Endothelial cell of umbilical vein (primary cell): ENCODE results near the gene CFAP61.

Source experiments
- EZH2 ChIP-seq: IDR thresholded peaks from 2 replicates; pipeline ENCODE4 v1.6.1; 2012; ENCODE audit warnings: borderline replicate concordance, low read depth, mild to moderate bottlenecking, moderate library complexity, low read length, inconsistent platforms; ENCODE audit not compliant: severe bottlenecking
- GATA2 ChIP-seq: IDR thresholded peaks from 2 replicates; pipeline ENCODE4 v1.7.0; 2011; ENCODE audit warnings: low read depth, mild to moderate bottlenecking, moderate library complexity, mixed read lengths, low read length; ENCODE audit not compliant: insufficient read length, insufficient read depth
- JUN ChIP-seq: IDR thresholded peaks from 2 replicates; pipeline ENCODE4 v1.6.1; 2011; ENCODE audit warnings: borderline replicate concordance, low read depth; ENCODE audit not compliant: insufficient read length, insufficient read depth
- MYC ChIP-seq: IDR thresholded peaks from one replicate; pipeline ENCODE4 v1.6.1; 2011; ENCODE audit warnings: mild to moderate bottlenecking, low read depth, low read length
- POLR2A ChIP-seq: IDR thresholded peaks from 2 replicates; pipeline ENCODE4 v1.6.1; 2012; ENCODE audit warnings: low read depth, mild to moderate bottlenecking, control low read depth, low read length
- POLR2AphosphoS5 ChIP-seq: IDR thresholded peaks from 2 replicates; pipeline ENCODE4 v1.6.1; 2012; ENCODE audit warnings: low read depth, mild to moderate bottlenecking, control low read depth, low read length, moderate library complexity; ENCODE audit not compliant: insufficient read depth
- TF ChIP-seq, protein P1 (sequence below), 2 donors: IDR thresholded peaks; 1 replicate in 1 of 2; 2 replicates in 1 of 2; pipeline ENCODE4 v1.5.1; 2011; ENCODE audit warnings: low read length in 2 of 2, mild to moderate bottlenecking in 2 of 2, moderate library complexity in 2 of 2, control low read depth in 1 of 2, inconsistent platforms in 1 of 2, low read depth in 1 of 2; ENCODE audit not compliant: insufficient read depth in 1 of 2; ENCODE audit errors: extremely low read depth in 1 of 2

DNA sequence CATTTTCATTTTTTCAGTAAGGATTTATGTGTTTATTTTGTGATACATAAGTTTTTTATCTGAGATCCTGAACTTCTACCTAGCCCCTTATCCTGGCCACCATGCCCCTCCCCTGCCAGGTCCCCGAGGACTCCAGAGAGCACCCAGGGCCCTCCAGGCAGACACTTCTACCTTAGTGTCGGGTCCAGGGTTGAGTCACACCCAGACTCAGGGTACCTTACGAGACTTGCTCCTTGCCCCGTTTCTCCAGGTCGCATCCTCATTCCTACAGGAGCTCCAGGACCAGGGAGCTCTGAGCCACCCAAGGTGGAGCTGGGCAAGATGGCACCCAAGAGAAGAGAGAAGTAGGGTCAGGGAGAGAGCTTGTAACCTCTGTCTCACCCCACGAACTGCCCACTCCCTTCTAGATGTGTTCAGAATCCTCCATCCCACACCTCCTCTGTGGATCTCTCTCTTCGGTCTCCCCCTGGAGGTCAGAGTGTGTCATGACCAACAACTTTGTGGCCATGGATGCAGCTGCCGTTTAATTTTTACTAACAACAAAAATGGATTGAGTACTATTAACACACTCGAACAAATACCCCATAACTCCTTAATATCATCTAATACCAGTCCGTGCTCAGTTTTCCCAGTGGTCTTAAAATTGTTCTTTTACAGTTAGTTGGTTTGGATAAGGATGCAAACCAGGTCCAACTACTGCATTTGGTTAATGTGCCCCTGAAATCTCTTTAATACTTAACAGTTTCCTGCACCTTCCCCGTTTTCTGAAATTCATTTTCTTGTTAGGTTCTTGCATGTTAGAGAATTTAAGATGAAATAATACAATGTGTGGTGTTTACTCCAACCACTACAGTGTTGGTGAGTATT is 185.0 kb downstream of the CFAP61 start:
- TF ChIP-seq, protein P1, sequence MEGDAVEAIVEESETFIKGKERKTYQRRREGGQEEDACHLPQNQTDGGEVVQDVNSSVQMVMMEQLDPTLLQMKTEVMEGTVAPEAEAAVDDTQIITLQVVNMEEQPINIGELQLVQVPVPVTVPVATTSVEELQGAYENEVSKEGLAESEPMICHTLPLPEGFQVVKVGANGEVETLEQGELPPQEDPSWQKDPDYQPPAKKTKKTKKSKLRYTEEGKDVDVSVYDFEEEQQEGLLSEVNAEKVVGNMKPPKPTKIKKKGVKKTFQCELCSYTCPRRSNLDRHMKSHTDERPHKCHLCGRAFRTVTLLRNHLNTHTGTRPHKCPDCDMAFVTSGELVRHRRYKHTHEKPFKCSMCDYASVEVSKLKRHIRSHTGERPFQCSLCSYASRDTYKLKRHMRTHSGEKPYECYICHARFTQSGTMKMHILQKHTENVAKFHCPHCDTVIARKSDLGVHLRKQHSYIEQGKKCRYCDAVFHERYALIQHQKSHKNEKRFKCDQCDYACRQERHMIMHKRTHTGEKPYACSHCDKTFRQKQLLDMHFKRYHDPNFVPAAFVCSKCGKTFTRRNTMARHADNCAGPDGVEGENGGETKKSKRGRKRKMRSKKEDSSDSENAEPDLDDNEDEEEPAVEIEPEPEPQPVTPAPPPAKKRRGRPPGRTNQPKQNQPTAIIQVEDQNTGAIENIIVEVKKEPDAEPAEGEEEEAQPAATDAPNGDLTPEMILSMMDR (IDR thresholded peaks at IDR 0.05; ENCODE audit: extremely low read depth in 1 of 2, insufficient read depth in 1 of 2, low read depth in 1 of 2, low read length in 2 of 2): peak; percentile 62 to 71
- TF ChIP-seq POLR2AphosphoS5 (no peak), POLR2A (no peak), MYC (no peak), JUN (no peak), EZH2 (no peak), GATA2 (no peak)
